ENCODE measurements around the gene OR52H1.

OR52H1 gene

DNA sequence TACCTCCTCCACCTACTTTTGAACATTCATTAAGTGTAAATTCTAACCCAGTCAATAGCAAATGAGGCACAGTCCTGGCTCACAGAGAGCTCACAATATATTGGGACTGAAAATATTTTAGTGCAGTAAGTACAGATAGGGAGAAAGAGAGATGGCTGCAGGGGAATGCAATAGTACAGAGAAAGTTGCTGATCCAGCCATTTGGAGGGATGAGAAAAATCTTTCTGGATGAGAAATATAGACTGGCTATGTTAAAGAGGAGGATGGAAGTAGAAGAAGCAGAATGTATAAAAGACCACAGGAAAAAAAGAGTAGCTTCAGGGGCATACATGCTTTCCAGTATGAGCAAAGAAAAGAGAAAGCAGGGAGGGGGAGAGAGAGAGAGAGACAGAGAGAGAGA, 28.8 kb upstream of the OR52H1 start:
- H3K27ac ChIP-seq, result no peak overlapping the region
- H3K27me3 ChIP-seq, result no peaks in the 10 kb centered on the region
- no peak overlapping the region for H3K4me3 ChIP-seq
- H3K4me2 ChIP-seq, result no peak overlapping the region
- no peak for TF ChIP-seq Cebpa-rat (IDR thresholded peaks at IDR 0.05)
- H4K20me1 ChIP-seq, result no peaks in the 10 kb centered on the region
- no peaks in the 10 kb centered on the region for H3K36me3 ChIP-seq
- no peak overlapping the region for H3K9ac ChIP-seq
- no peaks in the 10 kb centered on the region for H3K4me1 ChIP-seq
- no peaks in the 10 kb centered on the region for H3K9me3 ChIP-seq (replicated peaks in 1 of 11)

DNA sequence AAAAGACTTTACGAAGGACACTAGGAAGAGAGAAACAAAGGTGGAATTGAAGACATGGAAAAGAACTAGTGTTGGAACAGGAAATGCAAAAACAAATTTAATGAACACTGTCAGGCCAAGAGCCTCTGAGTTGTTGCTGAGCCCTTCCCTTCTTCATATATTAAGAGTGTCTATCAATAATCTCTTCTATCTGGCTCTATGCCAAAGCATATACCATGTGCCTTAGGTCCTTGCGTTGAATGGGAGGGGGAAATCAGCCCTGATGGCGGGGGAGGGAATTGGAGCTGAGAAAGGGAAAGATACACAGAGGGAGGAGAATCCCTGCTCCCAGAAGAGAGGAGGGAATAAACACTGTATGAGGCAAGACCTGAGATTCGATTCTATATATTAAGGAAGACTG, 26.8 kb upstream of the OR52H1 start:
- Histone ChIP-seq H3K9me3 (replicated peaks in 1 of 11) (no peaks in the 10 kb centered on the region), H4K20me1 (no peaks in the 10 kb centered on the region)

DNA sequence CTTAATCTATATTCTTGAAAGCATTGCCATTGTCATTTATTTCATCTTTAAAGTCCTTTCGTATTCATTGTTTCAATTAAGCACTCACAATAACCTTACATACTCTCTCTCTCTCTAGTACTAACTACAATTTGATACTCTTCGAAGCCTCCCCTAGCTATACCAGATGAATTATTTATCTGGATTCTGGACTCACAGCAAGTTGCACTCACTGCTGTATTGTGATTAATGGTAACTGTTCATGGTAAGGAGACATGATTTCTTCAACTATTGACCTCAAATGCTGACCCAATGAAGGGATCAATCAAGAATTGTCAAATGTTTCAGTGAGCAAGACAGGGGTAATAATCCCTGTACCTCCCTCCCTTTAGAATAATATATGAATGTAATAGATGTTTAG, 26.3 kb upstream of the OR52H1 start:
- H3K9me3 ChIP-seq (replicated peaks in 1 of 11), result no peaks in the 10 kb centered on the region
- no peak overlapping the region for H3K27ac ChIP-seq
- H3K27me3 ChIP-seq, result no peaks in the 10 kb centered on the region
- H3K4me1 ChIP-seq, result no peaks in the 10 kb centered on the region
- TF ChIP-seq Cebpa-rat (IDR thresholded peaks at IDR 0.05), result no peak
- H3K9ac ChIP-seq, result no peak overlapping the region
- no peak overlapping the region for H3K4me2 ChIP-seq
- H3K4me3 ChIP-seq, result no peak overlapping the region
- no peaks in the 10 kb centered on the region for H4K20me1 ChIP-seq
- H3K36me3 ChIP-seq, result no peaks in the 10 kb centered on the region

More for the DNA sequence above, 26.8 kb upstream of the OR52H1 start:
- Histone ChIP-seq H3K9ac (no peak overlapping the region), H3K27ac (no peak overlapping the region), H3K4me3 (no peak overlapping the region), H3K4me1 (no peaks in the 10 kb centered on the region), H3K27me3 (no peaks in the 10 kb centered on the region), H3K4me2 (no peak overlapping the region), H3K36me3 (no peaks in the 10 kb centered on the region)
- no peak for TF ChIP-seq Cebpa-rat (IDR thresholded peaks at IDR 0.05)

- Histone ChIP-seq H3K4me1 (0 out of 20 replicates have a peak, but pooled peaks cover 0 to 6% (median 0%) of the 10 kb centered on the region in 10 experiments), H3K36me3 (no peaks in the 10 kb centered on the region), H3K27me3 (no peaks in the 10 kb centered on the region), H3K9ac (no peak overlapping the region), H3K9me3 (replicated peaks in 1 of 11) (peaks cover 0 to 14% (median 8%) of the 10 kb centered on the region in 11 experiments; a peak in 11 of 22 replicates), H4K20me1 (no peaks in the 10 kb centered on the region), H3K27ac (no peak overlapping the region), H3K4me3 (no peak overlapping the region), H3K4me2 (peak overlapping the region in 1 of 11 experiments; percentile 16; a peak in 2 of 22 replicates)
- TF ChIP-seq Cebpa-rat (IDR thresholded peaks at IDR 0.05), result no peak
Measured at GRCh38 chr11:5564259-5565019, 16.1 kb upstream of the OR52H1 start.

- Histone ChIP-seq H3K27me3 (no peaks in the 10 kb centered on the region), H3K27ac (no peak overlapping the region), H3K4me2 (no peak overlapping the region), H3K9ac (no peak overlapping the region), H3K4me1 (peaks cover 3 to 14% (median 8%) of the 10 kb centered on the region in 10 experiments; a peak in 14 of 20 replicates), H3K36me3 (no peaks in the 10 kb centered on the region), H3K4me3 (no peak overlapping the region), H4K20me1 (no peaks in the 10 kb centered on the region), H3K9me3 (replicated peaks in 1 of 11) (no peaks in the 10 kb centered on the region)
- no peak for TF ChIP-seq Cebpa-rat (IDR thresholded peaks at IDR 0.05)
Measured at GRCh38 chr11:5557751-5558150, 9.4 kb upstream of the OR52H1 start.

DNA sequence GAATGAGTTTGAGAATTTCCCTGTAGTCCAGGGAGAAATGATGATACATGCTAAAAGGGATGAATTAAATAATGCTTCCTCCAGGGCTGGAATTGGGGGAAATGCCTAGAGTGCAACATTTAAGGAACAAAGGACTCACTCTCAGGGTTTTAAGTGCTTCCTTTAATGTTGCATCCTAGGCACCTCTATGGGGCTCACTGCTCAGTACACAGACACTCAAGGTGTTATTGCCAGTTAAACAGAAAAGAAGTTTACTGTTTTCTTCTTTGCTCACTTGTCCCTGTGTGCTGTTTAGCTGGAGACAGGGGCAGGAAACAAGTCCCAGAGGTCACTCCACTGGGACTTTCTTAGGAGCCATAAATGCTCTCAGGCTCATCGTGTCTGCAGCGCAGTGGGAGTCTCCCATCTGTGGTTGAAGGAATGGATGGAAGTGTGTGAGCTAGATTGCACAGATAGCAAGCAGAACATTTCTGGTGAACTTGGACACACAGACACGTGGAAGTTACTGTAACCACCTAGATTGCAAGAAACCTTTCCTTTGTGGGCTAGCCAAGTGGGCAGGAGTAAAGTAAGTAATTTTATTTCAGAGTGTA, 8.4 kb upstream of the OR52H1 start:
- H3K9me3 ChIP-seq (replicated peaks in 1 of 11), result no peaks in the 10 kb centered on the region
- H3K4me2 ChIP-seq, result peak overlapping the region in 2 of 11 experiments; percentile 7 to 25; a peak in 2 of 22 replicates
- H3K4me1 ChIP-seq, result peaks cover 3 to 14% (median 8%) of the 10 kb centered on the region in 10 experiments; a peak in 14 of 20 replicates
- H3K36me3 ChIP-seq, result no peaks in the 10 kb centered on the region
- H3K27ac ChIP-seq, result no peak overlapping the region
- no peak overlapping the region for H3K4me3 ChIP-seq
- H4K20me1 ChIP-seq, result no peaks in the 10 kb centered on the region
- H3K27me3 ChIP-seq, result no peaks in the 10 kb centered on the region
- no peak for TF ChIP-seq Cebpa-rat (IDR thresholded peaks at IDR 0.05)
- H3K9ac ChIP-seq, result no peak overlapping the region

DNA sequence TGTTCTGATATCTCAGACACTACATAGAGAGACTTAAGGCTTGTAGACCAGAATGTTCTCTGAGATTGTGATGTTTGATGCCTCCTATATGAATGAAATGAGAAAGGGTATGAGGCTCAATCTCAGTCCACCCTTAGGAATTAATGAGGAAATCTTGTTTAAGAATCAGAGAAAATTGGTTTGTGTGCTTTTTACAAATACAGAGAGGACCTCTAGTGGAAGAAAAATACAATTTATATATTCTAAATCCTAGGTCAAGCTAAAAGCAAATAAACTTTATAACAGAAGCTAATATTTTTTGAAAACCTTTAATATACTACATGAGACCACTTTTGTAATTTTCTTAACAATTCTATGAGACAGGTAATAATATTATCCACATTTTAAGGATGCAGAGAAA, 5.0 kb upstream of the OR52H1 start:
- TF ChIP-seq Cebpa-rat (IDR thresholded peaks at IDR 0.05), result no peak
- H3K4me1 ChIP-seq, result peaks cover 3 to 14% (median 8%) of the 10 kb centered on the region in 10 experiments; a peak in 14 of 20 replicates

GRCh38 chr11:5550440-5551095, 2.2 kb upstream of the OR52H1 start:
- Histone ChIP-seq H3K36me3 (no peaks in the 10 kb centered on the region), H3K9me3 (replicated peaks in 1 of 11) (no peaks in the 10 kb centered on the region), H3K4me1 (peaks cover 0 to 7% (median 4%) of the 10 kb centered on the region in 10 experiments; a peak in 11 of 20 replicates), H3K4me3 (no peak overlapping the region), H3K9ac (no peak overlapping the region), H3K27me3 (no peaks in the 10 kb centered on the region), H3K4me2 (no peak overlapping the region), H4K20me1 (no peaks in the 10 kb centered on the region), H3K27ac (no peak overlapping the region)
- TF ChIP-seq Cebpa-rat (IDR thresholded peaks at IDR 0.05), result no peak

More for the DNA sequence above, 5.0 kb upstream of the OR52H1 start:
- H3K36me3 ChIP-seq, result no peaks in the 10 kb centered on the region
- no peaks in the 10 kb centered on the region for H4K20me1 ChIP-seq
- no peaks in the 10 kb centered on the region for H3K9me3 ChIP-seq (replicated peaks in 1 of 11)
- no peaks in the 10 kb centered on the region for H3K27me3 ChIP-seq
- no peak overlapping the region for H3K4me2 ChIP-seq
- no peak overlapping the region for H3K4me3 ChIP-seq
- no peak overlapping the region for H3K27ac ChIP-seq
- H3K9ac ChIP-seq, result no peak overlapping the region

GRCh38 chr11:5547982-5548381, 358 bp downstream of the OR52H1 start:
- Histone ChIP-seq H4K20me1 (no peaks in the 10 kb centered on the region), H3K9ac (no peak overlapping the region), H3K4me2 (no peak overlapping the region), H3K27me3 (no peaks in the 10 kb centered on the region), H3K27ac (no peak overlapping the region), H3K9me3 (replicated peaks in 1 of 11) (no peaks in the 10 kb centered on the region), H3K36me3 (no peaks in the 10 kb centered on the region), H3K4me1 (no peaks in the 10 kb centered on the region), H3K4me3 (no peak overlapping the region)
- no peak for TF ChIP-seq Cebpa-rat (IDR thresholded peaks at IDR 0.05)

Data from BLaER1 treated with 17β-estradiol and CSF1 and Interleukin-3, amounts not matched to agents 10 nM and 100 nM (cell line).